Stimulated activated CD4-positive, alpha-beta T cell treated with anti-CD3 and anti-CD28 coated beads, Interleukin-12 subunit alpha, Interleukin-12 subunit beta, amount 100 ng/mL, for 24 hours (primary cell): ENCODE measurements around the gene GNG7.
A peak's percentile ranks its signal among the peaks of the same experiment; 100 is the strongest.
"Not testable (repeated sequence)": the region's sequence is repeated elsewhere in the genome, so short reads cannot be mapped to it uniquely, and the experiment has no call there.

Source experiments
- DNase-seq, 2 experiments: peaks; one replicate each; pipeline ENCODE4 v3.0.0-alpha.2; 2020; ENCODE audit warnings: low read depth in 2 of 2

GNG7 gene

DNA sequence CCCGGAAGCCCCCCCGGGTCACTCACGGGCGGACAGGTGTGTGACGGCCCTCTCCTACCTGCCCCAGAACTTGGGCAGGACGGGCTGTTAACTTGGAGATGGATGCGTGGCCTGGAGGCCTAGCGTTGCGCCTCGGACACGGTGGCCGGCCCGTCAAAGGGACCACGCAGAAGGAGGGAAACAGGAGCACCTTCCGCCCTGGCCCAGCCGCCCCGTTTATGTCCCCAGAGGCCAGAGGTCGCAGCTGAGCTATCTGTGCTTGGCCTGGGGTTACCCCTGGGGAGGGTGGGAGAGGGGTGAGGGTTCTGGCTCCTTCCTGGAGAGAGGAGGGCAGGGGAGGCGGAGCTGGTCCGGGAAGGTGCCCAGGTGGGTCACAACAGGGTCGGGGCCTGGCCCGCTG lies 190.9 kb downstream of the GNG7 start:
- no peak for DNase-seq

GRCh38 chr19:2509096-2509495 lies 193.4 kb downstream of the GNG7 start:
- DNase-seq: no peak

GRCh38 chr19:2507109-2507508 lies 195.4 kb downstream of the GNG7 start:
- no peak for DNase-seq

DNA sequence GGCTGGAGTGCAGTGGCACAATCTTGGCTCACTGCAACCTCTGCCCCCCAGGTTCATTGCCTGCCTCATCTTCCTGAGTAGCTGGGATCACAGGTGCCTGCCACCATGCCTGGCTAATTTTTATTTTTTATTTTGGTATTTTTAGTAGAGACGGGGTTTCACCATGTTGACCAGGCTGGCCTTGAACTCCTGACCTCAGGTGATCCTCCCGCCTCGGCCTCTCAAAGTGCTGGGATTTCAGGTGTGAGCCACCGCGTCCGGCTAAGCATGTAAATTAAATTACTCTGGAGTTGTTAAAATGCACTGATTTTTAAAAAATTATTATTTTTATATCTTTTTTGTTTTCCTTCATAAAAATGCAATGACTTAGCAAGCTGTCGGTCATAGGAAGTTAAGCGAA lies 195.8 kb downstream of the GNG7 start:
- not testable (repeated sequence) for DNase-seq

- DNase-seq: peak; percentile 31 to 59
Observed at GRCh38 chr19:2503521-2504109, 198.9 kb downstream of the GNG7 start.

- DNase-seq: no peak
Observed at GRCh38 chr19:2500841-2501261, 201.6 kb downstream of the GNG7 start.

DNA sequence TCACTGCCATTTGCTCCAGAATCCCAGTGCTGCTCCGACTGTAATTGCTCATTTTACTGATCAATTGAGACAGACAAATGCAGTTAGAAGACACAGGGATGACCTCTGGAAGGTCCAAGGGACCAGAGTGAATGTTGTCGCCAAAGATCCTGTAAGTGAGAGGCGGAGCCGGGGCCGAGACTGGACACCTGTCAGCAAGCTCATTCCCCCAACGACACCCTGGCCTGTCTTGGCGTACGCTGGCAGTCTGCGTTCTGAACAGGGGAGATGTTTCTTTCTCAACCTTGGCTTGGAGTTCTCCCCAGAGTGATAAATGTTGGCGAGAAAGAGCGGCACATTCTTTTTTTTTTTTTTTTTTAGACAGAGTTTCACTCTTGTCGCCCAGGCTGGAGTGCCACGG lies 202.3 kb downstream of the GNG7 start:
- no peak for DNase-seq

DNA sequence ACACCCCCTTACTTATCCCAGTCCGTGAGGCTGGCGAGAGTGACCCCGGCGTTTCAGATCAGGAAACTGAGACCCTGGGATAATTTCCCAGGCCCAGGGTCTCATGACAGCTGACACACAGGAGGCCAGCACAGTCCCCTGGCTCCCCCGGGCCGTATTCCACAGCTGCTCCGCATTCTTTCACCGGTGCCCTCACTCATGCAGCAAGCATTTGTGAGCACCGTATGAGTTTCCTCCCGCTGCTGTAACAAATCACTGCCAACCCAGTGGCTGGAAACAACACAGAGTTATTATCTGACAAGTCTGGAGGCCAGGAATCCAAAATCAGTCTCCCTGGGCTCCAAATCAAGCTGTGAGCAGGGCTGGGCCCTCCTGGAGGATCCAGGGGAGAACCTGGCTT lies 205.3 kb downstream of the GNG7 start:
- DNase-seq: no peak

DNA sequence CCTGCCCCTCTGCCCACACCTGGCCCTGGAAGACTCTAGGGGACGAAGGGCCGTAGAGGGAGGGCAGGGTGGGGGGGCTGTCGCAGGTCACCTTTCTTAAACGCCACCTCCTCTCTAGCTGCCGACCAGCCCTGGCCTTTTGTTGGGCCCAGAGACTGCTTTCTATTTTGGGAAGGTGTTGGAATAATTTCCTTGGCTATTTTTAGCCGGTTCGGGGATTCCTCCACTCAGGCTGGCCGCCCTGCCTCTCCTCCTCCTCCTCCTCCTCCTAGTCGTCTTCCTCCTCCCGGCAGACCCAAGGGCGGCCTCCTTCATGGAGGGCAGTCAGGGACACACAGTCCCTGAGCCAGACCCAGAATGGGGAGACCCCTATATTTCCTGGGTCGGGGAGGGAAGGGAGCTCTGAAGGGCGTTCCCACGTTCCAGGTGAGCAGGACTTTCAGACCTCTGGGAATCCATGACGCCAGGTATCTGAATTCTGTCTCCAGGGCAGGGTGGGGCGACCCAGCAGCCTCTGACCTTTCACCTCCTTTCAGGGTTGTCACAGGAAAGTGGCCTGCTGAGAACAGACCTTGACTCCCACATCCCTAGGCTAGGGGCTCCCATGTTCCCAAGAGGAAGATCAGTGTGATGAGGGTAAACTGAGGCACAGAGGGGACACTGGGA lies 206.7 kb downstream of the GNG7 start:
- no peak for DNase-seq

GRCh38 chr19:2495130-2495641 lies 207.3 kb downstream of the GNG7 start:
- DNase-seq: no peak

GRCh38 chr19:2494447-2495129 lies 207.9 kb downstream of the GNG7 start:
- peak in 1 of 2 experiments; percentile 44 for DNase-seq

DNA sequence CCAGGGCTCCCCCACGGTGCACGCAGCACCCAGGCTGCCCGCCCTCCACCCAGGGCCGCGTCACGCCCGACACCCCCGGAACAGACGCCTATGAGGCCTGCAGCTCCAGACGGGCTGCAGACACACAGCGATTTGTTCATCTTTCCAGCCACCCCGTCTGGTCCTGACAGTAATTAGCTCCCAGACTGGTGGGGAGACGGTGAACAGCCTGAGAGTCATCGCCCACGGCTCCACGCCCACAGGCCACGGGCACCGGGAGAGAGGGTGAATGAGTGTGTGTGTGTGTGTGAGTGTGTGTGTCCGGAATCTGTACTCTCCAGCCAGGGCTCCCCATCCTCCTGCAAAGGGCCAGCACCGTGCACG lies 208.4 kb downstream of the GNG7 start:
- no peak for DNase-seq

GRCh38 chr19:2493448-2493847 lies 209.0 kb downstream of the GNG7 start:
- DNase-seq: not testable (repeated sequence)

GRCh38 chr19:2492870-2493269 lies 209.6 kb downstream of the GNG7 start:
- DNase-seq: no peak

DNA sequence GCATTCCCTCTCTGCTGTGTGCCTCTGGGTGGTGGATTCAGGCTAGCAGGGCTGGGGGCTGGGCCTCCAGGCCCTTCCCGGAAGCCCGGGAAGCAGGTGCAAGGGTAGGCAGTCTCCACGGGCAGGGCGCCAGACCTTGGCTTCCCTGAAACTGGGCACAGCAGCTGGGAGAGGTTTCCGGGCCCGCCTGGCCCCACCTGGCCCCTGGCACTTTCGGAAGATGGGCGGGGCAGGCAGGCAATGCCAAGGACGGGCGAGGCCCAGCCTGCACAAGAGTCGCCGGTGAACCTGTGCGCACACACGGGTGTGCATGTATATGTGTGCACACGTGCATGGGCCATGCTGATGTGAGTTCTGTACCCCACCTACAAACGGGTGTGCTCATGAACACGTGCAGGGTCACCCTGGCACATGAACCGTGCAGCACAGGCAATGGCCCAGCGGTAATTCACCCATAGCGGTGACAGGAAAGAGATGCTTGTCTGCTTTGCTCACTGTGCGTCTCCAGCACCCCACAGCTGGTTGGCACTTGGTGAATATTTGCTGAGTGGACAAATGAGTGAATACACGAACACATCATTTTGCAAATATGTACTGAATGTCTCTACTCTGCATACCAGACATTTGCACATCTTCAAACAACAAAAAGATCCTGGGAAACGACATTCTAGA lies 211.2 kb downstream of the GNG7 start:
- no peak for DNase-seq

- DNase-seq: no peak
Observed at GRCh38 chr19:2490659-2491058, 211.8 kb downstream of the GNG7 start.

DNA sequence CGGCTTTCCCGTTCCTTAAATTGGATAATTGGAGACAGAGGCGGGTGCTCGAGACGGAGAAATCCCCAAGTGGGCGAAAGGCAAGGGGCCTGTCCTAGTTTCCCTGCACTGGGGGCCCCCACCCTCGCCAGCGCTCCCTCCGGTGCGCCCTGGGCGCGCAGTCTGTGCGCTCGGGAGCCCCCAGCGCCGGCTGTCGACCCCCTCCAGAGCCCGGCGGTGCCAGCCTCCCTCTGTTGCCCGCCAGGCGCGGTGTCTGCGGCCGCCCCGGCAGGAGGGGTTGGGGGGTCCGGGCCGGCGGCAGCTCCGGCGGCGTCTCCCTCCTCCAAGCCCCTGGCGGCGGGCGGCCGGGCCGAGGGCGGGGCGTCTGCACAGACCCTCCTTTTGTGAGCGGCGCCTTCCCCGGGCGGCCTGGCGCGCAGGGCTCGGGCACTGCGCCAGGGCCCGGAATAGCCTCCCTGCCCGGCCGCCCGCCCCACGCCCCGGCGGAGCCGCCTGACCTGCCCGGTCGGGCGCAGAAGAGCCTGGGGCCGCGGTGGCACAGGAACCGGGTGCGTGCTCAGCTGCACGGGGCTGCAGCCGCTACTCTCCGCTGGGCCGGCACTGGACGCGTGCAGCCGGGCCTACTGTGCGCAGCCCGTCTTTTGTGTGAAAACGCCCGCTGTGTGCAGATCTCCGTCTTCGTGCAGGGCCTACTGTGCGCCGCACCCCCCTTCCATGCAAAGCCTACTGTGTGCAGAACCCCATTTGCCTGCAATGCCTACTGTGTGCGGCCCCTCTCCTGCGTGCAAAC lies 213.4 kb downstream of the GNG7 start:
- no peak for DNase-seq

GRCh38 chr19:2488405-2488941 lies 214.0 kb downstream of the GNG7 start:
- no peak for DNase-seq

- DNase-seq: no peak
Observed at GRCh38 chr19:2487842-2488241, 214.7 kb downstream of the GNG7 start.

DNA sequence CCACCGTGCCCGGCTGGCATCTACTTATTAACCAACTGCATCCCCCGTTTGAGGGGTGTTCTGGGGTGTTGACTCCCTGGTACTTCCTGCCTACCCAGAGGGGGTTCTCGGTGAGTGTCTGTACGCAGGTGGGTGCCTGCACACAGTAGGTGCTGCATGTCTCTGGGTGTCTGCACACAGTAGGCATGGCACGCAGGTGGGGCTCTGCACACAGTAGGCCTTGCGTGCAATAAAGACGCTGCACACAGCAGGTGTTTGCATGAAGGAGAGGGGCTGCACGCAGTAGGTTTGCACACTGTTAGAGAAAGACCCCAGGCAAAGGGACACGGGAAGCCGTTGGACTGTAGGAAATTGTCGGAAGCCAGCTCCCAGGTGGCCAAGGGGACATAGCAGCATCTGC lies 215.4 kb downstream of the GNG7 start:
- DNase-seq: no peak

DNA sequence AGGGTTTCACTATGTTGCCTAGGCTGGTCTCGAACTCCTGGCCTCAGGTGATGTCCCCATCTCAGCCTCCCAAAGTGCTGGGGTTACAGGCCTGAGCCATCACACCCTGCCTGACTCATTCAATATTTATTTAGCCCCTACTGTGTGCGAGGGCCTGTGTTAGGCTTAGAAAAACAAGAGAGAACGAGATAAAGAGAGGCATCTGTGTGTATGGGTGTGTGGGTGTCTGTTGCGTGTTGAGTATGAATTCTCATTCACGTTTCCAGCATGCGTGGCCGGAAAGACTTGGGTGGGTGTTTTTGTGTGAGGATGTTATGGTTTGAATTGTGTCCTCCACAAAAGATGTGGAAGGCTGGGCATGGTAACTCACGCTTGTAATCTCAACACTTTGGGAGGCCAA lies 217.1 kb downstream of the GNG7 start:
- DNase-seq: no peak
